ENCODE data around the gene MED22. TPM values are rescaled to one million over a fixed set of nuclear protein-coding genes. Genes with fewer than 3 reads are reported as not detected.
A peak's percentile ranks its signal among the peaks of the same experiment; 100 is the strongest.

MED22 gene
- total RNA-seq, 4 donors from 2014 or later, result 10.8 to 22.5 (median 15.9) TPM

DNA sequence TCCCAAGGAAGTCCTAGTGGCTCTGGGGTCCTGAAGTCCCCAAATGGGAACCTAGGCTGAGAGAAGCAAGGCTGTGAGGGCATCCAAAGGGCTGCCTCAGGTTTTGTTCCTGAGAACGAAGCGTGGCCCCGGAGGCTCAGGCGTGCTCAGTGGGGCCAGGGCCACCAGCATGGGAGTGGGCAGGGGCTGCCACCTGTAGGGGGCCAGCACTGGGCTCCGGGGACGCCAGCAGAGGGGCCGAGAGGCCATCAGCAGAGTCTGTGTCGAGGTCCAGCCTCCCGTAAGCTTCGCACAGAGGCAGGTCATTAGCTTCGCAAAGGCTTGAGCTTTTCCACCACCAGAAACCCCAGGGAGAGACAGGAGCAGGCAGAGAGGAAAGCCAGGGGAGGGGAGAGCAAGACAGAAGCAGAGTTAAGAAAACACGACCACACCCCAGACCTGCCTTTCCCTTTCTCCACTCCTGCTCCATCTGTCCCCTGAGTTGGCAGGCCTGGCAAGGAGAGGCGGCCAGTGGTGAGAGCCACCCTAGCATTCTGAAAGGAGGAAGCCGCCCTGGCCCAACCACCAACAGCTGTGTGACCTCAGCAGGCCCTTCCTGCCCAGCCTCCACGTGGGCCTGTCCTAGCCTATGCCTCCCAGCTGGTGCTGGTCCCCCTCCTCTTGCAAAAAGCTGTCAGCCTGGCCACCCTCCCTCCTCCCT, 6.4 kb downstream of the MED22 start:
- TF ChIP-seq, protein P1, sequence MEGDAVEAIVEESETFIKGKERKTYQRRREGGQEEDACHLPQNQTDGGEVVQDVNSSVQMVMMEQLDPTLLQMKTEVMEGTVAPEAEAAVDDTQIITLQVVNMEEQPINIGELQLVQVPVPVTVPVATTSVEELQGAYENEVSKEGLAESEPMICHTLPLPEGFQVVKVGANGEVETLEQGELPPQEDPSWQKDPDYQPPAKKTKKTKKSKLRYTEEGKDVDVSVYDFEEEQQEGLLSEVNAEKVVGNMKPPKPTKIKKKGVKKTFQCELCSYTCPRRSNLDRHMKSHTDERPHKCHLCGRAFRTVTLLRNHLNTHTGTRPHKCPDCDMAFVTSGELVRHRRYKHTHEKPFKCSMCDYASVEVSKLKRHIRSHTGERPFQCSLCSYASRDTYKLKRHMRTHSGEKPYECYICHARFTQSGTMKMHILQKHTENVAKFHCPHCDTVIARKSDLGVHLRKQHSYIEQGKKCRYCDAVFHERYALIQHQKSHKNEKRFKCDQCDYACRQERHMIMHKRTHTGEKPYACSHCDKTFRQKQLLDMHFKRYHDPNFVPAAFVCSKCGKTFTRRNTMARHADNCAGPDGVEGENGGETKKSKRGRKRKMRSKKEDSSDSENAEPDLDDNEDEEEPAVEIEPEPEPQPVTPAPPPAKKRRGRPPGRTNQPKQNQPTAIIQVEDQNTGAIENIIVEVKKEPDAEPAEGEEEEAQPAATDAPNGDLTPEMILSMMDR (IDR thresholded peaks at IDR 0.05), result no peak
- TF ChIP-seq POLR2A (IDR thresholded peaks at IDR 0.05), result peak in 1 of 4 donors; percentile 23
- intact Hi-C loops (cut with DNase I), result no loop called here
- no peaks in the 10 kb centered on the region for H3K27me3 ChIP-seq
- no peak for DNase-seq
- 74 to 82% methylated on average over 3 to 11 of the region's 15 CpGs for WGBS, 2 donors
- peak overlapping the region; percentile 2 to 54 (median 20) for H3K27ac ChIP-seq
- no peak overlapping the region for H3K4me3 ChIP-seq
- H3K9me3 ChIP-seq, result no peaks in the 10 kb centered on the region
- H3K4me1 ChIP-seq, result peaks cover 11 to 65% (median 16%) of the 10 kb centered on the region in 3 donors
- peaks cover 23 to 69% (median 26%) of the 10 kb centered on the region in 3 donors for H3K36me3 ChIP-seq

DNA sequence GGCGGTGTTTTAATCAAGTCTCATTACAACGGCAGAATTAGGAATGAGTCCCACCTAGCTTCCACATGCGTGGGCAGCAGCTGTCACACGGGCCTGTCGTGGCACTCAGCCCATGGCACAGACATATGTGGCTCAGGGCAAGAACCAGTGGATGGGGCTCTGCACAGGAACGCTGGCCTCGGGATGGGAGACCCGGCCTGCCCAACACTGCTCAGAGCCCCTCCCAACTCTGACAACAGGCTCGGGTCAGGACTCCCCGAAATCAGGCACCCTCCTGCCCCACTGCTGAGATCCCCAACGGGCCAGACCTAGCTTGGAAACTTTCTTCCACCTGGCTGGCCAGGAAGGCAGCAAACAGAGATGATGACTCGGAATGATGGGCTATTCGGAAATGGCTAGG, 7.0 kb downstream of the MED22 start:
- peaks cover 8 to 63% (median 14%) of the 10 kb centered on the region in 3 donors for H3K4me1 ChIP-seq
- no peaks in the 10 kb centered on the region for H3K9me3 ChIP-seq
- H3K36me3 ChIP-seq, result peaks cover 23 to 65% (median 26%) of the 10 kb centered on the region in 3 donors
- H3K27ac ChIP-seq, result peak overlapping the region; percentile 2 to 54 (median 20)
- DNase-seq, result no peak
- no peaks in the 10 kb centered on the region for H3K27me3 ChIP-seq
- H3K4me3 ChIP-seq, result no peak overlapping the region
- TF ChIP-seq, protein P1 (IDR thresholded peaks at IDR 0.05), result no peak
- TF ChIP-seq POLR2A (IDR thresholded peaks at IDR 0.05), result no peak
- 73 to 76% methylated on average over 5 to 13 of the region's 13 CpGs for WGBS, 2 donors
- intact Hi-C loops (cut with DNase I), result no loop called here

DNA sequence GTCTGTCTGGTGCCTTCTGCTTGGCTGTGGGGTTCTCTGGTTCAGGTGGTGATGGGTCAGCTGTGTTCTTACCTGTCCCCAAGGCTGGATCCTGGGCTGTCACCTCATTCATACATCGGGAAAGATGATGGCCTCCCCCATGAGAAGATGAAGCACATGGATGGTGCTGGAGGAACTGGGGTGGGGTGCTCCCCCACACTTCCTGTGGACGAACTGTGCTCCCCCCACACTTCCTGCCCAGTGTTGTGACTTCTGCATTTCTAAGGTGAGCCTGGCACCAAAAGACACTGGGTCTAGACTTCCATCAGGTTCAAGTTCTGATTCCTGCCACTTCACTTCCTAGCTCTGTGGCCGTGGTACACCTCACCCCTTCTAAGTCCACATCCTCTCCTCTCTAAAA, 7.7 kb downstream of the MED22 start:
- Histone ChIP-seq H3K27ac (peak overlapping the region in 3 of 4 donors; percentile 9 to 54 (median 47)), H3K9me3 (no peaks in the 10 kb centered on the region), H3K27me3 (no peaks in the 10 kb centered on the region), H3K4me1 (peaks cover 9 to 60% (median 14%) of the 10 kb centered on the region in 3 donors), H3K4me3 (no peak overlapping the region), H3K36me3 (peaks cover 23 to 59% (median 24%) of the 10 kb centered on the region in 3 donors)
- no peak for TF ChIP-seq POLR2A (IDR thresholded peaks at IDR 0.05)
- TF ChIP-seq, protein P1 (IDR thresholded peaks at IDR 0.05), result no peak
- no peak for DNase-seq
- 78% methylated on average over 3 of the region's 3 CpGs; no CpG with 5 or more reads in 1 of the 2 donors for WGBS, 2 donors
- intact Hi-C loops (cut with DNase I), result no loop called here

DNA sequence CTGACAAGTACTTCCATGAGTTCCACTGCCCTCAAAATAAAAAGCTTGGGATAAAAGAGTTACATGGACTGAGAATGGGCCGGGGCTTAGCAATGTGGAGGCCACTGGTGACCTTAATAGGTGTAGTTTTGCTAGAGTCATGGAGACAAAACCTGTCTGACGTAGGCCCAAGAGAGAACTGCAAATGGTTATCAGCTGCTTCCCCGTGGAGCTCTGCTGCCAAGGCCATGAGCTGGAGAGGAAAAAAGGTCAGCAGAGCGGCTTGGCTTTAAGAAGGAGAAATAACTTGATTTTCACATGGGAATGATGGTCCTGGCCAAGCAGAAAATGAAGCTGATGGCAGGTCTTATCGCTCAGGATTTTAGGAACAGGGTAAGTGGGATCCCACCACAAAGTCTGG, 8.3 kb downstream of the MED22 start:
- Histone ChIP-seq H3K27ac (peak overlapping the region; percentile 9 to 60 (median 41)), H3K4me1 (peaks cover 15 to 65% (median 20%) of the 10 kb centered on the region in 3 donors), H3K36me3 (peaks cover 18 to 52% (median 22%) of the 10 kb centered on the region in 3 donors), H3K4me3 (no peak overlapping the region), H3K27me3 (no peaks in the 10 kb centered on the region), H3K9me3 (no peaks in the 10 kb centered on the region)
- 75 to 79% methylated on average over 5 of the region's 5 CpGs for WGBS, 2 donors
- intact Hi-C loops (cut with DNase I), result no loop called here
- TF ChIP-seq POLR2A (IDR thresholded peaks at IDR 0.05), result no peak
- TF ChIP-seq, protein P1 (IDR thresholded peaks at IDR 0.05), result no peak
- DNase-seq, result no peak
